Measurements from ENCODE around the gene TBC1D5. TPM values are rescaled to one million over a fixed set of nuclear protein-coding genes. Genes with fewer than 3 reads are reported as not detected.

TBC1D5 gene
- total and polyA plus RNA-seq, 2 of the 4 experiments (the other 2 are of a cell fraction) = 16.4 to 57.0 TPM

GRCh38 chr3:17469954-17470353 lies 272.5 kb downstream of the TBC1D5 start:
- dilution Hi-C loops (cut with HindIII; ENCODE audit: low sequenced_read_pairs, unreplicated experiment) = no loop called here
- Histone ChIP-seq H2AK9ac (replicated peaks; ENCODE audit: low read depth, low read length, poor library complexity) (no peak overlapping the region), H2BK20ac (ENCODE audit: low read depth, low read length) (no peak overlapping the region), H4K20me1 (ENCODE audit: insufficient read depth, low read length) (no peaks in the 10 kb centered on the region), H3K18ac (ENCODE audit: low read depth, low read length) (no peak overlapping the region), H3K9me1 (ENCODE audit: insufficient read depth, low read length) (no peaks in the 10 kb centered on the region), H4K5ac (ENCODE audit: low read depth, low read length) (no peak overlapping the region), H3K4me1 (ENCODE audit: control insufficient read depth, insufficient read depth, low read length) (no peaks in the 10 kb centered on the region), H3K79me1 (ENCODE audit: low read depth in 1 of 2, low read length in 2 of 2) (no peaks in the 10 kb centered on the region), H2AFZ (replicated peaks; ENCODE audit: low read length, poor library complexity) (no peak overlapping the region), H4K91ac (ENCODE audit: insufficient read depth, low read depth, low read length) (no peak overlapping the region), H3K23ac (ENCODE audit: low read depth, low read length) (no peak overlapping the region), H2BK15ac (ENCODE audit: low read depth, low read length) (no peak overlapping the region), H3K14ac (replicated peaks; ENCODE audit: low read depth, low read length) (no peak overlapping the region), H3K27me3 (ENCODE audit: control insufficient read depth, insufficient read depth, low read length) (no peaks in the 10 kb centered on the region), H2AK5ac (ENCODE audit: low read depth, low read length) (no peak overlapping the region), H3K4me3 (ENCODE audit: insufficient read depth, low read depth, low read length) (no peak overlapping the region), H3K4ac (ENCODE audit: low read depth, low read length) (no peak overlapping the region), H3K4me2 (ENCODE audit: low read depth, low read length) (no peak overlapping the region), H3K27ac (ENCODE audit: insufficient read depth, low read length) (no peak overlapping the region), H3K56ac (ENCODE audit: extremely low read depth, insufficient read depth, low read length) (no peak overlapping the region), H3K9me3 (ENCODE audit: control insufficient read depth, insufficient read depth, low read length) (no peaks in the 10 kb centered on the region), H3K36me3 (ENCODE audit: control insufficient read depth, insufficient read depth, low read length) (0 out of 2 replicates have a peak, but pooled peaks cover 2% of the 10 kb centered on the region), H2BK120ac (ENCODE audit: low read depth, low read length) (no peak overlapping the region), H4K8ac (ENCODE audit: low read depth in 2 of 2, low read length in 2 of 2) (no peak overlapping the region), H3K9ac (ENCODE audit: low read depth, low read length) (no peak overlapping the region), H2BK5ac (ENCODE audit: low read depth, low read length, poor library complexity, severe bottlenecking) (no peak overlapping the region)
- TF ChIP-seq CEBPB (IDR thresholded peaks at IDR 0.05; ENCODE audit: low read depth, low read length) (no peak), CHD1 (IDR thresholded peaks at IDR 0.05; ENCODE audit: low read depth, low read length) (no peak)
- intact Hi-C loops (cut with micrococcal nuclease) = loop anchor here (5.0 kb wide), 1 partner anchor 573 kb away; no protein-coding TSS in a partner anchor
- DNase-seq (no peak), ATAC-seq (ENCODE audit: low read depth) (no peak)
- in situ Hi-C loops (cut with MboI; ENCODE audit: low sequenced_read_pairs) = no loop called here
- CTCF ChIA-PET = interaction anchor here (0.6 to 1.2 kb wide), 2 partner anchors 230 to 371 kb away, joined by 3 to 4 read pairs; no protein-coding TSS in a partner anchor
- POLR2A ChIA-PET (ENCODE audit: unreplicated experiment) = no interaction called here
- no TSS peak for BruUV-seq (replicated peaks)
- 88% methylated on average over 1 of the region's 1 CpG; no CpG with 5 or more reads in 1 of the 2 experiments for WGBS, 2 experiments (ENCODE audit: extremely low coverage in 2 of 2, insufficient read length in 1 of 2)

All from IMR-90 (cell line).